G401 (cell line): ENCODE results near the gene CCL2. TPM values are rescaled to one million over a fixed set of nuclear protein-coding genes. Genes with fewer than 3 reads are reported as not detected.

Experiments used
- DNase-seq: peaks from one replicate; pipeline ENCODE4 v3.0.0-alpha.2; 2015; ENCODE audit warnings: low spot score
- in situ Hi-C: cut with HindIII; loops from 2 replicates; pipeline ENCODE4 v1.10.0; 2016; ENCODE audit warnings: low sequenced_read_pairs, mixed read lengths
- total RNA-seq: library from RNA; depleted of rRNA; stranded (reverse); fragments of >200 nt; shearing (Covaris generic); gene quantifications from 2 replicates; pipeline ENCODE4 v1.2.3, GENCODE V29; 2014; rRNA removed

The CCL2 gene
- total RNA-seq, 1 experiment from 2014 or later = not detected

DNA sequence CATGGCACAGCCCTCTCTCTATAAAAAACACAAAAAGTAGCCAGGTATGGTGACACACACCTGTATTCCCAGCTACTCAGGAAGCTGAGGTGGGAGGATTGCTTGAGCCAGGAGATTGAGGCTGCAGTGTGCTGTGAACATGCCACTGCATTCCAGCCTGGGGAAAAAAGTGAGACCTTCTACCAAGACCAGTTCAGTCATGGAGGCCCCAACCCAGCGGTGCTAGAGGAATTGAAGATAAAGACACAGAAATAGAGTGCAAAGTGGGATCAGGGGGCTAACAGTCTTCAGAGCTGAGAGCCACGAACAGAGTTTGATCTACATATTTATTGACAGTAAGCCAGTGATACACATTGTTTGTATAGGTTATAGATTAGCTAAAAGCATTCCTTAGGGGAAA lies 48.5 kb downstream of the CCL2 start:
- in situ Hi-C loops = no loop called here
- DNase-seq = no peak

DNA sequence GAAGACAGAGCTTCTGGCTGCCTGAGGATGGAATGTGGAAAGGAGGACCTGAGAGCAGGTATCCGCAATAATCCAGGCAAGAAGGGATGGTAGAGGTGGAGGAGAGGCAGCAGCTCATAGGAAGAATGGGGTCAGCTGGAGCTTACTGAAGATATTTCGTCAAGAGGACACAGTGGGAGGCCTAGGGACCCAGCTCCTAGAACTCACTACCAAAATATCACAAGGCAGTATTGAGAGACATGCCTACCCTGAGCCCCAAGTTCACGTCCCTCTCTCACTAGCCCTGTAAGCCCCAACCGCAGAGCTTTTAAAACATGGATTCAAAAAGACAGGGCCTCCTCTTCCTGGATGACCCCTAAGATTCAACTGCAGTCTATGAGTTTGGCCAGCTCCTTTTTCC lies 50.0 kb downstream of the CCL2 start:
- in situ Hi-C loops = no loop called here
- no peak for DNase-seq

DNA sequence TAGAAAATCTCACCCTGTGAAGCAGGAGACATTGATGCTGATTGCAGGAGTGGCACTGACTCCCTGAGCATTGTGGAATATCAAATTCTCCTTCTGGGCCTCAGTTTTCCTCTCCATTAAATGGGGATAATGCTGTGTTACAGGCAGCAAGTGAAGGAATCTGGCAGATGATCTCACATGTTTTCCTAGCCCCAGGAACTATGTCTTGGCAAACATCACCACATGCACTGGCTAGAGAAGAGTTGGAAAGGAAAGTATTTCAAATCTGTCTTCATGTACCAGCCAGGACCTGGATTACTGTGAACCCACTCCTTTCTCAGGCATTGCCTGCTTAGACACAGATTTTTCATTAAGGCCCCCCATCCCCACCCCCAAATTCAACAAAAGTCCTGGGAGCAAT lies 50.5 kb downstream of the CCL2 start:
- in situ Hi-C loops = no loop called here

DNA sequence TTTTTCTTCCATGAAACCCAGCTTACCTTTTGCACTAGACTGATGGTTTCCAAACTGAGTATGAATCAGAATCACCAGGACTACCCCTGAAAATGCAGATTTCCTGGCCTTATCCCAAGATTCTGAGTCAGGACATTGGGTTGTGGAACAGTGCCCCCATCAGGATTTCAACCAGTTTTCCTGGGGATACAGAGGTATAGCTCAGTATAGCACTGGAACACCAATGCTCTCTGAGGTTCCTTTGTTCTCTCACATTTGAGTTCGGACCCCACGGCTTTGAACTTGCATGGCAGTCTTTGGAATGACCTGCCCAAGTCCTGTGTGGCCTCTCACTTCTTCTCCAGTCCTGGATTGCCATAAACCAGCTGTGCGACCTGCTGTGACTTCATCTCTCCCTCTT lies 51.4 kb downstream of the CCL2 start:
- no peak for DNase-seq
- in situ Hi-C loops = no loop called here

More for the DNA sequence above, 50.5 kb downstream of the CCL2 start:
- no peak for DNase-seq

Other genes with a start within 250 kb of the CCL2 start
- gene CCL7, start 14.9 kb downstream of the CCL2 start, total RNA-seq = not detected in 2 replicates
- not detected in 2 replicates for gene CCL11, start 30.5 kb downstream of the CCL2 start, total RNA-seq
- not detected in 2 replicates for gene CCL8, start 64.2 kb downstream of the CCL2 start, total RNA-seq
- not detected in 2 replicates for gene CCL13, start 101.2 kb downstream of the CCL2 start, total RNA-seq
- not detected in 2 replicates for gene CCL1, start 107.9 kb downstream of the CCL2 start, total RNA-seq